Measurements from ENCODE around the gene ANKDD1B.

- TF ChIP-seq EP300 (IDR thresholded peaks at IDR 0.05; ENCODE audit: borderline replicate concordance) (no peak), CREB1 (IDR thresholded peaks at IDR 0.05; ENCODE audit: low read depth) (no peak), NFIC (IDR thresholded peaks at IDR 0.05) (no peak), TAF1 (IDR thresholded peaks at IDR 0.05; ENCODE audit: low read depth) (no peak), TEAD4 (IDR thresholded peaks at IDR 0.05) (no peak), USF1 (IDR thresholded peaks at IDR 0.05) (no peak), TCF12 (IDR thresholded peaks at IDR 0.05; ENCODE audit: low read depth) (no peak)
These were observed 1.6 kb downstream of the ANKDD1B start for GRCh38 chr5:75612901-75613300.

Measured in Ishikawa (cell line).